Panc1 (cell line): ENCODE results near the gene PLXND1. TPM values are rescaled to one million over a fixed set of nuclear protein-coding genes. Genes with fewer than 3 reads are reported as not detected.

ENCODE experiments used
- ATAC-seq: fragments of 200-7000 bp; cut with Tn5 transposase; 2 replicates; pipeline ENCODE4 v1.9.1; 2020; ENCODE audit warnings: mild to moderate bottlenecking, moderate library complexity
- BruUV-seq: library from RNA; stranded (reverse); fragments of 400-500 nt; replicated peaks from 2 replicates; lab custom pipeline; 2021; lab: Mats Ljungman, UMichigan
- CTCF ChIA-PET: fragments of 300-600 bp; sonication (Branson Sonifier 250); formaldehyde crosslinking; loops from one replicate; lab custom pipeline; 2022; ENCODE audit warnings: antibody characterized with exemption; lab: Charles Lee
- POLR2A ChIA-PET: fragments of 300-600 bp; sonication (Branson Sonifier 250); formaldehyde crosslinking; loops from one replicate; lab custom pipeline; 2022; ENCODE audit warnings: antibody characterized with exemption; lab: Charles Lee
- DNase-seq: peaks from one replicate; pipeline ENCODE4 v3.0.0-alpha.2; 2010; ENCODE audit warnings: low read depth, low spot score
- H3K27ac ChIP-seq: 2 replicates; pipeline ENCODE4 v1.5.1; 2011; ENCODE audit warnings: mild to moderate bottlenecking, low read length, inconsistent platforms
- H3K27me3 ChIP-seq: fragments of 200-500 bp; sonication (Bioruptor generic); 2 replicates; pipeline ENCODE4 v1.6.0; 2014; ENCODE audit warnings: low read length, inconsistent platforms; ENCODE audit not compliant: control insufficient read depth, insufficient read depth
- H3K36me3 ChIP-seq: fragments of 200-500 bp; sonication (Bioruptor generic); 2 replicates; pipeline ENCODE4 v1.5.1; 2014; ENCODE audit warnings: inconsistent platforms, mild to moderate bottlenecking, low read length, moderate library complexity; ENCODE audit not compliant: control insufficient read depth, insufficient read depth
- H3K4me1 ChIP-seq: 2 replicates; pipeline ENCODE4 v1.5.1; 2011; ENCODE audit warnings: inconsistent platforms, mild to moderate bottlenecking, low read length, moderate library complexity; ENCODE audit not compliant: control insufficient read depth, insufficient read depth
- H3K4me3 ChIP-seq, 2 experiments: 2 replicates each; pipeline ENCODE4 v1.5.1; 2011 to 2012; ENCODE audit warnings: low read depth in 2 of 2, low read length in 2 of 2, mild to moderate bottlenecking in 2 of 2, inconsistent platforms in 1 of 2, moderate library complexity in 1 of 2
- H3K9me3 ChIP-seq: fragments of 200-500 bp; sonication (Bioruptor generic); 2 replicates; pipeline ENCODE4 v1.5.1; 2014; ENCODE audit warnings: low read depth, mild to moderate bottlenecking, inconsistent platforms, low read length, moderate library complexity; ENCODE audit not compliant: control insufficient read depth, insufficient read depth
- POLR2AphosphoS5 ChIP-seq: IDR thresholded peaks from 2 replicates; pipeline ENCODE4 v1.6.1; 2012; ENCODE audit warnings: mild to moderate bottlenecking, low read depth, low read length, moderate library complexity
- SIN3A ChIP-seq: IDR thresholded peaks from 2 replicates; pipeline ENCODE4 v1.6.1; 2012; ENCODE audit warnings: low read depth, mild to moderate bottlenecking, low read length, moderate library complexity, borderline replicate concordance; ENCODE audit not compliant: insufficient read depth
- TCF7L2 ChIP-seq: IDR thresholded peaks from 2 replicates; pipeline ENCODE4 v1.6.1; 2011; ENCODE audit warnings: mild to moderate bottlenecking, low read depth, low read length, inconsistent platforms
- in situ Hi-C: cut with HindIII; loops from 2 replicates; pipeline ENCODE4 v1.10.0; 2016; ENCODE audit warnings: low sequenced_read_pairs, low pct_unique_long_range_greater_than_20kb
- intact Hi-C: fragments of 100-400 bp; cut with micrococcal nuclease; formaldehyde crosslinking; loops from one replicate; pipeline ENCODE4 v1.10.0; 2022; ENCODE audit not compliant: unreplicated experiment
- total RNA-seq: library from RNA; stranded (reverse); gene quantifications from one replicate; pipeline ENCODE4 v1.2.1, GENCODE V29; 2021; ENCODE audit not compliant: unreplicated experiment
- TF ChIP-seq, protein P1 (sequence below): fragments of 450-650 bp; IDR thresholded peaks from 2 replicates; pipeline ENCODE4 v1.5.1; 2017; ENCODE audit warnings: mild to moderate bottlenecking
- TF ChIP-seq, protein P2 (sequence below), 2 experiments: IDR thresholded peaks; 2 replicates each; pipeline ENCODE4 v1.6.1; 2011 to 2012; ENCODE audit warnings: low read depth in 2 of 2, control low read depth in 1 of 2, low read length in 1 of 2, mild to moderate bottlenecking in 1 of 2, moderate library complexity in 1 of 2; ENCODE audit not compliant: insufficient read depth in 1 of 2

PLXND1 gene
- total RNA-seq, 1 experiment from 2014 or later, result 248 TPM

DNA sequence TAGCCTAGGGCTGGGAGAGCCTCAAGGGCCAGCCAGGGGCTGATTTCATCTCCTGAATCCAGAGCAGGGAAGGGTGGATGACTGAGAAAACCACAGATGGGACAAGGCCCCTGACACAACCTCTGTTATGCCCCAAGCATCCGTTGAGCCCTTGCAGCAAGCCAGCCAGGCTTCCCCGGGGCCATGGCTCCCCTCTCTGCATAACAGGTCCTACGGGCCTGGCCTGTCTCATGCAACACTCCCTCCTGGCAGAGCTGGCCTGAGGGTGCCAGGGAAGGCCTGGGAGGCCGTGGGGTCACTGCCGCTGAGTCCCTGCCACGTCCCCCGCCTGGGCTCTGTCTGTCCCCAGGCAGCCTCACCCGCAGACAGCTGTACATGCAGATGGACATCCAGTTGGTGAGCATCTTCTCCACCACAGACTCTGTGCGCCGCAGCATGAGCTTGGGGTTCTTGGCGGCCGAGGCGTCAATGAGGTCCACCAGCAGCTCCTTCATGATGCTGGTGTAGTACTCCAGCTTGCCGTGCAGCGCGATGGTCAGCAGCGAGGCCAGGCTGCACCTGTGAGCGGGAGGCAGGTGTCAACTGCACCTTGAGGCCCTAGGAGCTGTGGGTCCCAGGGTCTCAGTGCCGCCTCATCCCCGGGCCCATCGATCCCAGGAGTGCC, 41.4 kb downstream of the PLXND1 start:
- no peaks in the 10 kb centered on the region for H3K27me3 ChIP-seq
- POLR2A ChIA-PET, result no interaction called here
- BruUV-seq, result no TSS peak
- intact Hi-C loops (no loop called here), in situ Hi-C loops (no loop called here)
- no peak overlapping the region for H3K27ac ChIP-seq
- CTCF ChIA-PET, result no interaction called here
- H3K9me3 ChIP-seq, result no peaks in the 10 kb centered on the region
- DNase-seq (no peak), ATAC-seq (no peak)
- H3K4me1 ChIP-seq, result peaks cover 13% of the 10 kb centered on the region
- TF ChIP-seq, protein P1, sequence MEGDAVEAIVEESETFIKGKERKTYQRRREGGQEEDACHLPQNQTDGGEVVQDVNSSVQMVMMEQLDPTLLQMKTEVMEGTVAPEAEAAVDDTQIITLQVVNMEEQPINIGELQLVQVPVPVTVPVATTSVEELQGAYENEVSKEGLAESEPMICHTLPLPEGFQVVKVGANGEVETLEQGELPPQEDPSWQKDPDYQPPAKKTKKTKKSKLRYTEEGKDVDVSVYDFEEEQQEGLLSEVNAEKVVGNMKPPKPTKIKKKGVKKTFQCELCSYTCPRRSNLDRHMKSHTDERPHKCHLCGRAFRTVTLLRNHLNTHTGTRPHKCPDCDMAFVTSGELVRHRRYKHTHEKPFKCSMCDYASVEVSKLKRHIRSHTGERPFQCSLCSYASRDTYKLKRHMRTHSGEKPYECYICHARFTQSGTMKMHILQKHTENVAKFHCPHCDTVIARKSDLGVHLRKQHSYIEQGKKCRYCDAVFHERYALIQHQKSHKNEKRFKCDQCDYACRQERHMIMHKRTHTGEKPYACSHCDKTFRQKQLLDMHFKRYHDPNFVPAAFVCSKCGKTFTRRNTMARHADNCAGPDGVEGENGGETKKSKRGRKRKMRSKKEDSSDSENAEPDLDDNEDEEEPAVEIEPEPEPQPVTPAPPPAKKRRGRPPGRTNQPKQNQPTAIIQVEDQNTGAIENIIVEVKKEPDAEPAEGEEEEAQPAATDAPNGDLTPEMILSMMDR, result no peak
- no peak overlapping the region for H3K4me3 ChIP-seq
- H3K36me3 ChIP-seq, result peaks cover 4% of the 10 kb centered on the region

DNA sequence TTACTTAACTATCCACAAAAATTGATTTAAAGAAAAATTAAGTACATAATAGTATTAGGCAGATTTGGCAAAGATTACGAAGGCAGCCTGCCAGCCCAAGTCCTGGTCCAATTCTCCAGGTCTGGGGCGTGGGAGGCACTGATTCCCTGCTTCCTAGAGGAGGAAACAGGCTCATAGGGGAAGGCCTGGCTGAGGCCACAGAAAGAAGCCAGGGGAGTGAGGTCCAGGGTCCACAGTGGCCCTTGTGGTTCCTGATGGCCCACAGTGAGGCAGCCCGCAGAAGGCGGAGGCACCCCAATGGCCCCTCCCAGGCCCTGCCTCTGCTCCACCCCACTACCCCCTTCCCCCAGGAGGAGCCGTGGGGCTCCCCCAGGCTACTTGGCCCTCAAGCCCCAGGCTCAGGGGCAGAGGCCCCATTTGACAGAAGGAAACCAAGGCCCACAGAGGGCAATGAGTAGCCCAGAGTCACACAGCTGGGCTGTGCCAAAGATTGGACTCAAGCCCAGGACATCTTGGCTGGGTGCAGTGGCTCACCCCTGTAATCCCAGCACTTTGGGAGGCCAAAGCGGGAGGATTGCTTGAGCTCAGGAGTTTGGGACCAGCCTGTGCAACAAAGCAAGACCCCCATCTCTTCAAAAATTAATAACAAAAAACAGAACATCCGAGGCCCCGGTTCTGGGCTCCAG, 42.5 kb downstream of the PLXND1 start:
- no peak overlapping the region for H3K27ac ChIP-seq
- H3K4me1 ChIP-seq, result peaks cover 15% of the 10 kb centered on the region
- TF ChIP-seq POLR2AphosphoS5, result no peak
- TF ChIP-seq SIN3A, result no peak
- TF ChIP-seq, protein P1, result no peak
- TF ChIP-seq TCF7L2, result no peak
- TF ChIP-seq, protein P2, sequence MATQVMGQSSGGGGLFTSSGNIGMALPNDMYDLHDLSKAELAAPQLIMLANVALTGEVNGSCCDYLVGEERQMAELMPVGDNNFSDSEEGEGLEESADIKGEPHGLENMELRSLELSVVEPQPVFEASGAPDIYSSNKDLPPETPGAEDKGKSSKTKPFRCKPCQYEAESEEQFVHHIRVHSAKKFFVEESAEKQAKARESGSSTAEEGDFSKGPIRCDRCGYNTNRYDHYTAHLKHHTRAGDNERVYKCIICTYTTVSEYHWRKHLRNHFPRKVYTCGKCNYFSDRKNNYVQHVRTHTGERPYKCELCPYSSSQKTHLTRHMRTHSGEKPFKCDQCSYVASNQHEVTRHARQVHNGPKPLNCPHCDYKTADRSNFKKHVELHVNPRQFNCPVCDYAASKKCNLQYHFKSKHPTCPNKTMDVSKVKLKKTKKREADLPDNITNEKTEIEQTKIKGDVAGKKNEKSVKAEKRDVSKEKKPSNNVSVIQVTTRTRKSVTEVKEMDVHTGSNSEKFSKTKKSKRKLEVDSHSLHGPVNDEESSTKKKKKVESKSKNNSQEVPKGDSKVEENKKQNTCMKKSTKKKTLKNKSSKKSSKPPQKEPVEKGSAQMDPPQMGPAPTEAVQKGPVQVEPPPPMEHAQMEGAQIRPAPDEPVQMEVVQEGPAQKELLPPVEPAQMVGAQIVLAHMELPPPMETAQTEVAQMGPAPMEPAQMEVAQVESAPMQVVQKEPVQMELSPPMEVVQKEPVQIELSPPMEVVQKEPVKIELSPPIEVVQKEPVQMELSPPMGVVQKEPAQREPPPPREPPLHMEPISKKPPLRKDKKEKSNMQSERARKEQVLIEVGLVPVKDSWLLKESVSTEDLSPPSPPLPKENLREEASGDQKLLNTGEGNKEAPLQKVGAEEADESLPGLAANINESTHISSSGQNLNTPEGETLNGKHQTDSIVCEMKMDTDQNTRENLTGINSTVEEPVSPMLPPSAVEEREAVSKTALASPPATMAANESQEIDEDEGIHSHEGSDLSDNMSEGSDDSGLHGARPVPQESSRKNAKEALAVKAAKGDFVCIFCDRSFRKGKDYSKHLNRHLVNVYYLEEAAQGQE (IDR thresholded peaks at IDR 0.05; ENCODE audit: insufficient read depth in 1 of 2, low read depth in 2 of 2, low read length in 1 of 2), result no peak
- H3K4me3 ChIP-seq, result no peak overlapping the region
- intact Hi-C loops, result no loop called here
- ATAC-seq (no peak), DNase-seq (no peak)
- no peaks in the 10 kb centered on the region for H3K9me3 ChIP-seq
- CTCF ChIA-PET, result no interaction called here
- H3K27me3 ChIP-seq, result no peaks in the 10 kb centered on the region
- in situ Hi-C loops, result no loop called here
- H3K36me3 ChIP-seq, result peaks cover 4% of the 10 kb centered on the region
- no TSS peak for BruUV-seq
- POLR2A ChIA-PET, result interaction anchor here (0.6 kb wide), 1 partner anchor 54 kb away, joined by 3 read pairs; no protein-coding TSS in a partner anchor
